ENCODE measurements around the gene CFAP73. TPM values are rescaled to one million over a fixed set of nuclear protein-coding genes. Genes with fewer than 3 reads are reported as not detected.

Gene CFAP73
- total RNA-seq, 1 experiment from 2014 or later: not detected

DNA sequence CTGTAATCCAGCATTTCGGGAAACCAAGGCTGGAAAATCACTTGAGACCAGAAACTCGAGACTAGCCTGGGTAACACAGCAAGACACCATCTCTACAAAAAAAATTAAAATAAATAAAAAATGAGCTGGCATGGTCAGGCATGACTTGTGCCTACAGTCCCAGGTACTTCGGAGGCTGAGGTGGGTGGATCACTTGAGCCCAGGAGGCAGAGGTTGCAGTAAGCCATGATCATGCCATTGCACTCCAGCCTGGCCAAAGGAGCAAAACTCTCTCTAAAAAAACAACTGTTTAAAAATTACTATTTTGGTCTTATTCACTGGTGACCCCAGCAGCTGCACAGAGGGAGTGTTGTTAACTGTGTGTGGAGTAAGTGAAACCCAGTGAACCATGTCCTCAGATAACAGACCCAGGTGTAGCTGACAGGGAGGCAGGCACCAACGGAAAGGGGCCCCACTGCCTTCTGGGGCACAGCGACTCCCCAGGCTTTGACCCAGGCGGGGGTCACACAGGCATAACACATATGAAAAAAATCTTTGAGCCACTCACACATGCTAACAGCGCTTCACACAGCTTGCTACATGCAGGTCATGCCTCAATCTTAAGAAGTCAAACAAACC, 23.7 kb downstream of the CFAP73 start:
- Histone ChIP-seq H3K27me3 (ENCODE audit: control insufficient read depth, insufficient read depth, low read length) (no peaks in the 10 kb centered on the region), H3K4me3 (ENCODE audit: insufficient read depth, low read depth, low read length) (no peak overlapping the region), H3K36me3 (replicated peaks; ENCODE audit: control insufficient read depth, insufficient read depth, low read length) (peaks cover 54% of the 10 kb centered on the region)
- DNase-seq: no peak

DNA sequence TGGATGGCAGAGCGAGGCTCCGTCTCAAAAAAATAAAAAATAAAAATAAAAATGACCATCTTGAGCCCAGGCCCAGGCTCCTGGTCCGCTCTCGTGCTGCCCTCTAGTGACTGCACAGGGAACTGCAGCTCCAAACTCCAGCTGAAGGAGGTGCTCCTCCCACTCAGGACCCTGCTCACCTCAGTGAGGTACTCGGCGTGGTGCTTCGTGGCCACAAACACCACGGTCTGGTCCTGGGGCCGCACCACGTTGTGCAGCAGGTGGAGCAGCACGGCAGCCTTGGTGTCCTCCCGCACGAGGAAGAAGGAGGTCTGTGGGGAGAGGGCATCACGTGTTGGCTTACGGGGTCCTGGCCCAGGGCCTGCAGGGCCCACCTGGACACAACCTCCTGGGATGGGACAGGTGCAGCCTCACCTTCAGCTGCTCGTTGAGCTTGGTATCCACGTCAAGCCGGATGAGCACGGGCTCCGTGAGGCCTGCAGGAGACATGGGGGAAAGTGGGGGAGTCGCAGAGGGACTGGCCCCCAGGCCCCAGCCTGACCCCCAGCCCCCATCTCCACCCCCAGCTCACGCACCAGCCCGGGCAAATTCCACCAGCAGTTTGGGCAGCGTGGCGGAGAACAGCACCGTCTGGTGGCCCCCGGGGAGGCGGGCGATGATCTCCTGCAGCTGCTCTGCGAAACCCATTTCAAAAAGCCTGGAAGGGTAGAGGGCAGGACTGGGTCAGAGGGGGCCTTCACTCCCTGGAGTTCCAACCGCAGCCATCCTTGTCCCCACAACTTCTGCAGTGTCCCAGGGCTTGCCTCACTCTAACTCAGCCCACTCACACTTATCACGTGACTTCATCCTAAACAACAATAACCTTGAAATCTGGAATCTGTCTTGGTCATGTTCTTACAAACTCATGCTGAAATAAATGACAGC, 25.2 kb downstream of the CFAP73 start:
- no peak overlapping the region for H3K4me3 ChIP-seq (ENCODE audit: insufficient read depth, low read depth, low read length)
- no peaks in the 10 kb centered on the region for H3K27me3 ChIP-seq (ENCODE audit: control insufficient read depth, insufficient read depth, low read length)
- peak; percentile 96 for DNase-seq
- peaks cover 61% of the 10 kb centered on the region for H3K36me3 ChIP-seq (replicated peaks; ENCODE audit: control insufficient read depth, insufficient read depth, low read length)

DNA sequence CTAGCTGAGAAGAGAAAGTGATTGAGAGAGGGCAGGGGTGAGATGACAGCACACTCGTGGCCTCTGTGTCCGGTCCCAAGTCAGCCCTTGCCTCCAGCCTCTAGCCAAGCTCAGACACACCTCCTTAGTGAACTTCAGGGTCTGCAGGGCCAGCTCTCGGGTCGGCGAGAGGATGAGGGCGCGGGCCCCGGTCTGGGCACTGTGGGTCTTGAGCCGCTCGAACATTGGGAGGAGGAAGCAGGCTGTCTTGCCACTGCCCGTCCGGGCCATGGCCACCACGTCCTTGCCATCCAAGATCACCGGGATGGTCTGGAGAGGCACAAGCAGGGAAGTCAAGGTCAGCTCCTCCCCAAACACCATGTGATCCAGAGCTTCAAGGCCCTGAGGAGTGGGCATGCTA, 29.5 kb downstream of the CFAP73 start:
- Histone ChIP-seq H3K27me3 (ENCODE audit: control insufficient read depth, insufficient read depth, low read length) (no peaks in the 10 kb centered on the region), H3K36me3 (replicated peaks; ENCODE audit: control insufficient read depth, insufficient read depth, low read length) (peaks cover 48% of the 10 kb centered on the region), H3K4me3 (ENCODE audit: insufficient read depth, low read depth, low read length) (no peak overlapping the region)
- DNase-seq: no peak

DNA sequence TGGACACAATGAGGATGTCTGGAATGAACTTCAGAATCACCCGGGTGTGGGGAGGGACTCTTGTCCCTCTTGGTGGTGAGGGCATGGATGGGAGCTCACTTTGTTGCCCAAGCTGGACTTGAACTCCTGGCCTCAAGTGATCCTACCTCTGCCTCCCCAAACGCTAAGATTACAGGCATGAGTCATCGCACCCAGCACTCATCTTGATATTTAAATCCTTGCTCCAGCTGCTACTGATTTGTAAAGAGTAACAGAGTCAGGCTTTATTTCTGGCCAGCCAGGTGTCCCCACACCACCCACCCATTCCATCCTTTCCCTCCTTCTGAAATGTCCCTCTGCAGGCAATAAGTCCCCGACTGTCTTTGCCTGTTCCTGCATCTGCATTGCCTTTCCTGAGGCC, 30.8 kb downstream of the CFAP73 start:
- no peak overlapping the region for H3K4me3 ChIP-seq (ENCODE audit: insufficient read depth, low read depth, low read length)
- no peaks in the 10 kb centered on the region for H3K27me3 ChIP-seq (ENCODE audit: control insufficient read depth, insufficient read depth, low read length)
- H3K36me3 ChIP-seq (replicated peaks; ENCODE audit: control insufficient read depth, insufficient read depth, low read length): peaks cover 46% of the 10 kb centered on the region
- DNase-seq: no peak

DNA sequence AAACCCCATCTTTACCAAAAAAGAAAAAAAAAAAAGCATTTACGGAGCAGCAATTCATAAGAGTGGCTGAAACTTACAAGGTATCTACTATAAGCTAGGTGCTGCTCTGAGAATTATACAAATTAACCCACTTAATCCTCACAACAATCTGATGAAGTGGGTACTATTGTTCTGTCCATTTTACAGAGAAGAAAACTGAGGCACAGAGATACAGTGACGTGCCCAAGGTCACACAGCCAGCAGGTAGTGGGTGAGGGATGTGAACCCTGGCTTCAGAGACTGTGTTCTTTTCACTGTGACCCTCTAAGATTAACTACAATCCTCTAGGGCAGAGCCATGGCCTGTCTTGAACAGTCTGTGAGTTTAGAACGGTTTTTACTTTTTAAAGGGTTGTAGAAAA, 32.5 kb downstream of the CFAP73 start:
- Histone ChIP-seq H3K27me3 (ENCODE audit: control insufficient read depth, insufficient read depth, low read length) (no peaks in the 10 kb centered on the region), H3K4me3 (ENCODE audit: insufficient read depth, low read depth, low read length) (no peak overlapping the region), H3K36me3 (replicated peaks; ENCODE audit: control insufficient read depth, insufficient read depth, low read length) (peaks cover 39% of the 10 kb centered on the region)
- no peak for DNase-seq

DNA sequence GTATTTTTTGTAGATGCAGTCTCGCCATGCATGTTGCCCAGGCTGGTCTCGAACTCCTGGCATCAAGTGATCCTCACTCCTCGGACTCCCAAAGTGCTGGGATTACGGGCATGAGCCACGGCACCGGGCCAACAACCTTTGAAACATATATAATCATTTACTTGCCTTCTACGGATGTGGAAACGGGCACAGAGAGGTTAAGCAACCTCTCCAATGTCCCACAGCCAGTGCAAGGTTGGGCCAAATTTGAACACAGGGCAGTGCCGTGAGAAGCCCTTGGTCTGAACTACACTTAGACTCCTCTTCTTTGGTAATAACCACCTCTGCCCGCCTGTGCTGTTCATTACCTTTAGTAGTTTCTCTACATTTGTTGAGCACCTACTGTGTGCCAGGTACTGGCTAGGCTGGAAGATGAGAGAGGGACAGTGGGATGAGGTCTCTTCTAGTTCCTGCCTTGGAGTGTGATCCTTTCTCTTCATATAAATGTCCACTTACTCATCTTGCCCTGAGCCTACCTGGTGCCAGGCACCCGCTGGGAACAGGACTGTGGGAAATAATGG, 33.6 kb downstream of the CFAP73 start:
- no peak overlapping the region for H3K4me3 ChIP-seq (ENCODE audit: insufficient read depth, low read depth, low read length)
- H3K36me3 ChIP-seq (replicated peaks; ENCODE audit: control insufficient read depth, insufficient read depth, low read length): peaks cover 31% of the 10 kb centered on the region
- DNase-seq: no peak
- no peaks in the 10 kb centered on the region for H3K27me3 ChIP-seq (ENCODE audit: control insufficient read depth, insufficient read depth, low read length)

DNA sequence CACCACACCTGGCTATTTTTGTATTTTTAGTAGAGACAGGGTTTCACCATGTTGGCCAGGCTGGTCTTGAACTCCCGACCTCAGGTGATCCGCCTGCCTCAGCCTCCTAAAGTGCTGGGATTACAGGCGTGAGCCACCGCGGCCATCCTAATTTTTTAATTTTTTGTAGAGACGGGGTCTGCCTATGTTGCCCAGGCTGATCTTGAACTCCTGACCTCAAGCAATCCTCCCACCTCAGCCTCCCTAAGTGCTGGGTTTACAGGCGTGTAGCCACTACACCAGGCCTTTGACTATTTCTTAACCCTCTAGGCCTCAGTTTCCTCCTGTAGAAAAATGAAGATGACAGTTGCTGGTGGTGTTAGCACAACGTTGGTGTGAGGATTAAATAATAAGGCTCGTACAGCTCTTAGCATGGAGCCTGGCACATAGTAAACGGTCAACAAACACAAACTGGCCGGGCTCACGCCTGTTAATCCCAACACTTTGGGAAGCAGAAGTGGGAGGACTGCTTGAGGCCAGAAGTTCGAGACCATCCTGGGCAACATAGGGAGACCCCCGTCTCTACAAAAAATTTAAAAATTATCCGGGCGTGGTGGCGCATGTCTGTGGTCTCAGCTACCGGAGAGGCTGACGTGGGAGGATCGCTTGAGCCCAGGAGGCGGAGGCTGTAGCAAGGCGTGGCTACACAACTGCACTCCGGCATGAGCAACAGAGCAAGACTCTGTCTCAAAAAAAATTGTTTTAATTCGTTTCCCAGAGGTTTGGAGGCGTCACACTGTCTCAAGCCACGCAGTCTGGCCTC, 34.8 kb downstream of the CFAP73 start:
- Histone ChIP-seq H3K36me3 (replicated peaks; ENCODE audit: control insufficient read depth, insufficient read depth, low read length) (peaks cover 23% of the 10 kb centered on the region), H3K27me3 (ENCODE audit: control insufficient read depth, insufficient read depth, low read length) (no peaks in the 10 kb centered on the region), H3K4me3 (ENCODE audit: insufficient read depth, low read depth, low read length) (peak overlapping the region; percentile 97)
- no peak for DNase-seq

DNA sequence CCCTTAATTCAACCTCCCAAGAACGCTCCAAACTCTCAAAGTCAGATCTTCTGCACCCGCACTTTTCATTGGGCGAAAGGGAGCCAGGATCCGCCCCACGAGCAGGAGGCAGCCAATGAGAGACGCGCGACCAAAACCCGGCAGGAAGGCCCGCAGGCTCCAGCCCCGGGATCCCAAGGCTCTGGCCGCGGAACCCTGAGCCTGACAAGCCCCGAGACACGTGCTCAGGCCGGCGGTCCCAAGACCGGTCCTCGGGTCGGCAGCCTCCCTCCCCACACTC, 35.3 kb downstream of the CFAP73 start:
- peak; percentile 97 for DNase-seq
- no peaks in the 10 kb centered on the region for H3K27me3 ChIP-seq (ENCODE audit: control insufficient read depth, insufficient read depth, low read length)
- peaks cover 21% of the 10 kb centered on the region for H3K36me3 ChIP-seq (replicated peaks; ENCODE audit: control insufficient read depth, insufficient read depth, low read length)
- peak overlapping the region; percentile 97 for H3K4me3 ChIP-seq (ENCODE audit: insufficient read depth, low read depth, low read length)

DNA sequence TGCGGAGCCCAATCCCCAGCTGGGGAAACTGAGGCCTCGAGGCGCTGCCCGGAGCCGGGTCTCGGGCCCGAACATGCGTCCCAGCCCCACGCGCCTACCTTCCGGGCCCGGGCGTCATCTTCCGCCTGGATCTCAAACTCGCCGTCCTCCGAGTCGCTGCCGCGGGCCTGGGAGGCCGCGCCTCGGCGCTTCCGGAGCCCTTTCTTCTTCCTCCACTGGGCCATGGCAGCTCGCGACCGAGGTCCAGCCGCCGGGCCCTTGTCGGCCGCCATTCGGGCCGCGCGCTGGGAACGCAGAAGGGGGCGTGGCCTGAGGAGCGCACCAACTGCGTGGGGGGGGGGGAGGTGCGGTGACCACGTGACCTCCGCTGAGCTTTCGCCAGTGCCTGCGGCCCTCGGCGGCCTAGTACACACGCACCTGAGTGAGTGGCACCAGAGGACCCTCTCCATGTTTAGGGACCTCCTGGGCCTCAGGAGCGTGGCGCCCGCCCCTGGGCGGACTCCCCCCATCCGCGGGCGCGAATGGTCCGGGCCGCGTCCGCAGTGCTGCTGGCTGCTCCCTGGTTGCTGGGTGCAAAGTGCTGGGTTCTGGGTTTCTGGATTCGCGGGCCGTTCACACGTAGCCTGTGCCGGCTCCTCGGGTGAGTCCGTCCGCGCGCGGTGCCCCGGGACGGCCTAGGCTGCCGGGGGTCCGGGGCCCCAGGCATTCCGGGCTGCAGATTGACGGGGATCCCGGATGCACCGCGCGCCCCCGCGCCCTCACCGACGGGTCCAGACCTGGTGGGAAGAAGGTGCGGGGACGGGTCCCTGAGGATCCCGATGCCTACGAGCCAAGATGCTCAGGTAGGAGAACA, 35.9 kb downstream of the CFAP73 start, which contains the start of the genes DDX54 and RITA1:
DDX54 (minus strand) TSS at position 299 of the 853 bp plus-strand sequence; CDS start at position 272, 27 bp downstream.
RITA1 (plus strand) TSS at position 542 of the 853 bp plus-strand sequence. CDS start 1,026 bp downstream, outside the sequence.
- Histone ChIP-seq H3K4me3 (ENCODE audit: insufficient read depth, low read depth, low read length) (peak within 1 kb of the TSS; percentile 97), H3K27me3 (ENCODE audit: control insufficient read depth, insufficient read depth, low read length) (no peaks in the 10 kb centered on the region), H3K36me3 (replicated peaks; ENCODE audit: control insufficient read depth, insufficient read depth, low read length) (peaks cover 16% of the 10 kb centered on the region)
- DNase-seq: peak; percentile 96

DNA sequence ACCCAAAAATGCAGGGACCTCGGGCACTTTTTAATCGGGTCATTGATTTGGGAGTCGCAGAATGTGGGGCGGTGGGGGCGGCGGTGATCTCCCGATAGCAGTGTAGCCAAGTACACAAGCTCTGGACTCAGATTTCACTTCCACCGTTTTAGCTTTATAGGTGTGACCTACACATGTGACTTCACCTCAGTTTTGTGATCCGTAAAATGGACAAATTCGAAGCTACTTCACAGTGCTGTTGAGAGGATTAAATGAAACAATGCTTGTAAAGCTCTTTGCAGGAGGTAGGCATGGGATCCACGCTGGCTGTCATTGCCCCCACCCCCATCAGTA, 36.5 kb downstream of the CFAP73 start:
- H3K36me3 ChIP-seq (replicated peaks; ENCODE audit: control insufficient read depth, insufficient read depth, low read length): peaks cover 14% of the 10 kb centered on the region
- H3K27me3 ChIP-seq (ENCODE audit: control insufficient read depth, insufficient read depth, low read length): no peaks in the 10 kb centered on the region
- H3K4me3 ChIP-seq (ENCODE audit: insufficient read depth, low read depth, low read length): peak overlapping the region; percentile 97
- no peak for DNase-seq

DNA sequence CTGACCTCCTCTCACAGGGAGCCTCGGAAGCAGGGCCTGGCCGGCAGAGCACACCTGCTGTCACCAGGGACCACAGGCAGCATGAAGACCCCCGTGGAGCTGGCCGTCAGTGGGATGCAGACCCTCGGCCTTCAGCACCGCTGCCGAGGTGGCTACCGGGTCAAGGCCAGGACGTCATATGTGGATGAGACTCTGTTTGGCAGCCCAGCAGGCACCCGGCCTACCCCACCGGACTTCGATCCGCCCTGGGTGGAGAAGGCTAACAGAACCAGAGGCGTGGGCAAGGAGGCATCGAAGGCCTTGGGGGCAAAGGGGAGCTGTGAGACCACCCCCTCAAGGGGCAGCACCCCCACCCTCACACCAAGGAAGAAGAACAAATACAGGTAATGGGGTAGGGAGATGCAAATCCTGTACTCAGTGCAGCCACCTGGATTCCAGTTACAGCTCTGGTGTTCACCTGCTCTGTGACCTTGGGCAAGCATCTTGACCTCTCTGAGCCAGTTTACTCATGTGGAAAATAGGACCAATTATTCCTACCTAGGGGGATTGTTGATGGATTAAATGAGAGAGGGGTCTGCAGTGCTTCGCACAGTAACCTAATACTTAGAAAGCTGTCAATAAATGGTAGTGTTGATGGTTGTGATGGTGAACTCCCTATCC, 37.3 kb downstream of the CFAP73 start:
- H3K4me3 ChIP-seq (ENCODE audit: insufficient read depth, low read depth, low read length): no peak overlapping the region
- DNase-seq: no peak
- peaks cover 13% of the 10 kb centered on the region for H3K36me3 ChIP-seq (replicated peaks; ENCODE audit: control insufficient read depth, insufficient read depth, low read length)
- H3K27me3 ChIP-seq (ENCODE audit: control insufficient read depth, insufficient read depth, low read length): no peaks in the 10 kb centered on the region

DNA sequence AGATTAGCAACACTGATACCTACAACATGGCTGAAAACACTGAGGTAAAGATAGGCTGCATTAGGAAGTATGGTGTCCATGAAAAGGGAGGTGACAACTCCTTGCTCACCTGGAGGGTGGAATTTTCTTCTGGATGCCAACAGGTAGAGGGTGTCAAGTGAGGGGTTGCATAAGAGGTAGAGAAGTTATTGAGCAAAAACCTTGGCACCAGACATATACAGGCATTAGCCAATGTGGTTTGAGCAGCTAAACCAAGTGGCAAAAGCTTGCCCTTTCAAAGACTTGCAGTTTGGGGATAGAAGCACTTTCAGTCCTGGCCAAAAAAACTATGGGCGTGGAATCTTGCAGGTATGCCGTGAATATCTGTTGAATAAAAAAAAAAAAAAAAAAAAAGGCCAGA, 39.8 kb downstream of the CFAP73 start:
- H3K4me3 ChIP-seq (ENCODE audit: insufficient read depth, low read depth, low read length): no peak overlapping the region
- no peaks in the 10 kb centered on the region for H3K27me3 ChIP-seq (ENCODE audit: control insufficient read depth, insufficient read depth, low read length)
- H3K36me3 ChIP-seq (replicated peaks; ENCODE audit: control insufficient read depth, insufficient read depth, low read length): peaks cover 10% of the 10 kb centered on the region
- DNase-seq: no peak

DNA sequence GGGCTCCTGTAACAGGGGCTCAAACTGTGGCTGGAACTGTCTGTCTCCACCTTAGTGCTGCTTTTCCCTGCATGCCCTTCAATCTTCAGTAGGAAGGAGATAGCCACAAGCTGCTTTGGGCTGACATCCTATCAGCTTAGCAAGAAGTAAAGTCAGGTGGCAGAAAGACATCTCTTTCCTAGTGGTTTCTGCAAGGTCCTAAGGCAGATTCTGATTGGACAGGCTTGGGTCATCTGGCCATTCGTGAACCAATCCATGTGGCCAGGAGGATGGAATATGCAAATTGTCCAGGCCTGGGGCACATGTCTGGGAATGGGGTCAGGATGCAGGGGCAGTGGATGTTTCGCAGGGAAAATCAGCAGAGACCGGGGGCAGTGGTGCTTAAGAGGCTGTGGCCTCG, 41.2 kb downstream of the CFAP73 start:
- Histone ChIP-seq H3K36me3 (replicated peaks; ENCODE audit: control insufficient read depth, insufficient read depth, low read length) (peaks cover 10% of the 10 kb centered on the region), H3K27me3 (ENCODE audit: control insufficient read depth, insufficient read depth, low read length) (no peaks in the 10 kb centered on the region), H3K4me3 (ENCODE audit: insufficient read depth, low read depth, low read length) (no peak overlapping the region)
- peak; percentile 84 for DNase-seq

Data from H7 (cell line).